Left lung (tissue), 10 donors: ENCODE results near the gene PSD4. TPM values are rescaled to one million over a fixed set of nuclear protein-coding genes. Genes with fewer than 3 reads are reported as not detected.

ENCODE experiments used
- ATAC-seq: fragments of 200-7000 bp; cut with Tn5 transposase; one replicate; pipeline ENCODE4 v1.9.1; 2020; ENCODE audit warnings: moderate library complexity
- DNase-seq, 4 donors: peaks; one replicate each; pipeline ENCODE4 v3.0.0-alpha.2; 2013 to 2020
- H3K27ac ChIP-seq, 2 donors: fragments of 200-600 bp; sonication (generic) in 1 of 2; one replicate each; pipeline versions ENCODE4 v1.5.0 to v1.8.0; 2020 to 2021
- H3K27me3 ChIP-seq, 2 donors: fragments of 200-600 bp; sonication (generic) in 1 of 2; one replicate each; pipeline versions ENCODE4 v1.5.0 to v1.8.0; 2020 to 2021
- H3K36me3 ChIP-seq, 2 donors: fragments of 200-600 bp; sonication (generic) in 1 of 2; one replicate each; pipeline versions ENCODE4 v1.5.0 to v1.8.0; 2020 to 2021
- H3K4me1 ChIP-seq, 2 donors: fragments of 200-600 bp; one replicate each; pipeline ENCODE4 v1.8.0; 2021
- H3K4me3 ChIP-seq, 2 donors: fragments of 200-600 bp; sonication (generic) in 1 of 2; one replicate each; pipeline versions ENCODE4 v1.5.0 to v1.8.0; 2020 to 2021; ENCODE audit warnings: mild to moderate bottlenecking in 1 of 2
- H3K9me3 ChIP-seq, 2 donors: fragments of 200-600 bp; sonication (generic) in 1 of 2; one replicate each; pipeline versions ENCODE4 v1.5.0 to v1.8.0; 2020 to 2021
- CTCF ChIP-seq, 2 donors: fragments of 200-600 bp; sonication (generic) in 1 of 2; IDR thresholded peaks; one replicate each; pipeline versions ENCODE4 v1.5.0 to v1.8.0; 2021; ENCODE audit warnings: antibody characterized with exemption in 2 of 2
- intact Hi-C, 2 donors: fragments of 100-400 bp; cut with DNase I; formaldehyde crosslinking; loops; one replicate each; pipeline versions ENCODE4 v1.11.2 to v1.14.2; 2022
- polyA plus RNA-seq, 6 donors: library from polyadenylated mRNA; unstranded; fragments of 120-200 nt; gene quantifications; one replicate each; pipeline ENCODE4 v1.2.1, GENCODE V29; 2013; ENCODE audit not compliant: insufficient read length in 6 of 6
- total RNA-seq, 2 donors: library from RNA; stranded (reverse); fragmentation: NEBNext Ultra II Directional; extraction: Animal tissue kit (Norgen Biotek cat#: 25700); gene quantifications; one replicate each; pipeline ENCODE4 v1.2.1, GENCODE V29; 2021
- donor health status: DM: no; HTN: yes; CAD: no.
- donor health status: DM: no; HTN: no; CAD: no.

PSD4 gene
- total and polyA plus RNA-seq, 8 donors, result 15.3 to 50.2 (median 20.7) TPM

- Histone ChIP-seq H3K27me3 (no peaks in the 10 kb centered on the region), H3K9me3 (no peaks in the 10 kb centered on the region), H3K4me3 (no peak overlapping the region), H3K36me3 (no peaks in the 10 kb centered on the region), H3K4me1 (peaks cover 4 to 64% of the 10 kb centered on the region in 2 donors), H3K27ac (no peak overlapping the region)
- ATAC-seq (no peak), DNase-seq (peak in 2 of 4 donors; percentile 24 to 27)
- intact Hi-C loops, result no loop called here
- TF ChIP-seq CTCF (IDR thresholded peaks at IDR 0.05), result no peak
Measured at GRCh38 chr2:113176696-113177355, 3.1 kb downstream of the PSD4 start.

GRCh38 chr2:113178069-113178746 is 4.4 kb downstream of the PSD4 start:
- no peak overlapping the region for H3K27ac ChIP-seq
- intact Hi-C loops, result no loop called here
- DNase-seq (peak in 2 of 4 donors; percentile 4 to 9), ATAC-seq (no peak)
- TF ChIP-seq CTCF (IDR thresholded peaks at IDR 0.05), result no peak
- peaks cover 0 to 11% of the 10 kb centered on the region in 2 donors for H3K36me3 ChIP-seq
- H3K9me3 ChIP-seq, result no peaks in the 10 kb centered on the region
- no peaks in the 10 kb centered on the region for H3K27me3 ChIP-seq
- H3K4me1 ChIP-seq, result peaks cover 4 to 66% of the 10 kb centered on the region in 2 donors
- no peak overlapping the region for H3K4me3 ChIP-seq

- no peaks in the 10 kb centered on the region for H3K9me3 ChIP-seq
- H3K4me3 ChIP-seq, result no peak overlapping the region
- DNase-seq (peak in 2 of 4 donors; percentile 6 to 15), ATAC-seq (no peak)
- H3K27me3 ChIP-seq, result no peaks in the 10 kb centered on the region
- H3K27ac ChIP-seq, result no peak overlapping the region
- no peak for TF ChIP-seq CTCF (IDR thresholded peaks at IDR 0.05)
- intact Hi-C loops, result no loop called here
- H3K4me1 ChIP-seq, result peaks cover 4 to 67% of the 10 kb centered on the region in 2 donors
- peaks cover 0 to 15% of the 10 kb centered on the region in 2 donors for H3K36me3 ChIP-seq
Measured at GRCh38 chr2:113178891-113179290, 5.1 kb downstream of the PSD4 start.

- Histone ChIP-seq H3K27ac (no peak overlapping the region), H3K4me3 (no peak overlapping the region), H3K27me3 (no peaks in the 10 kb centered on the region), H3K9me3 (no peaks in the 10 kb centered on the region), H3K4me1 (peaks cover 4 to 71% of the 10 kb centered on the region in 2 donors), H3K36me3 (peaks cover 0 to 19% of the 10 kb centered on the region in 2 donors)
- no peak for TF ChIP-seq CTCF (IDR thresholded peaks at IDR 0.05)
- ATAC-seq (no peak), DNase-seq (peak in 1 of 4 donors; percentile 9)
- intact Hi-C loops, result no loop called here
Measured at GRCh38 chr2:113179446-113180045, 5.8 kb downstream of the PSD4 start.
